Kidney (tissue), 14 donors: Measurements from ENCODE around the gene TNFSF10. TPM values are rescaled to one million over a fixed set of nuclear protein-coding genes. Genes with fewer than 3 reads are reported as not detected.
A peak's percentile ranks its signal among the peaks of the same experiment; 100 is the strongest.
"Not testable (repeated sequence)": the region's sequence is repeated elsewhere in the genome, so short reads cannot be mapped to it uniquely, and the experiment has no call there.

Experiments
- DNase-seq, 5 donors: peaks; one replicate each; pipeline ENCODE4 v3.0.0-alpha.2; 2013 to 2020
- FAIRE-seq: peaks from 2 replicates; lab custom pipeline; 2012; peaks lifted over from hg19 to GRCh38; lab: Jason Lieb, UNC
- H3K27ac ChIP-seq, 2 donors: one replicate each; pipeline ENCODE4 v1.7.0; 2013; ENCODE audit warnings: low read depth in 2 of 2, low read length in 2 of 2, inconsistent platforms in 1 of 2
- H3K27me3 ChIP-seq: one replicate; pipeline ENCODE4 v1.7.1; 2013; ENCODE audit warnings: low read length, inconsistent platforms; ENCODE audit not compliant: control insufficient read depth, insufficient read depth
- H3K36me3 ChIP-seq, 3 donors: one replicate each; pipeline versions ENCODE4 v1.7.0 to v1.7.1; 2013; ENCODE audit warnings: low read length in 3 of 3, control low read depth in 1 of 3, inconsistent platforms in 1 of 3; ENCODE audit not compliant: insufficient read depth in 3 of 3, control insufficient read depth in 2 of 3
- H3K4me1 ChIP-seq, 3 donors: one replicate each; pipeline versions ENCODE4 v1.7.0 to v1.7.1; 2013; ENCODE audit warnings: low read length in 3 of 3, inconsistent platforms in 1 of 3, low read depth in 1 of 3; ENCODE audit not compliant: control insufficient read depth in 2 of 3, insufficient read depth in 2 of 3
- H3K4me3 ChIP-seq, 3 donors: one replicate each; pipeline versions ENCODE4 v1.7.0 to v1.8.1; 2013; ENCODE audit warnings: low read length in 3 of 3, control low read depth in 1 of 3, inconsistent platforms in 1 of 3
- H3K9ac ChIP-seq, 3 donors: one replicate each; pipeline versions ENCODE4 v1.7.0 to v1.7.1; 2013; ENCODE audit warnings: low read length in 3 of 3, control low read depth in 1 of 3, inconsistent platforms in 1 of 3
- H3K9me3 ChIP-seq, 3 donors: one replicate each; pipeline versions ENCODE4 v1.7.0 to v1.7.1; 2013; ENCODE audit warnings: low read length in 3 of 3, control low read depth in 1 of 3, inconsistent platforms in 1 of 3; ENCODE audit not compliant: control insufficient read depth in 2 of 3, insufficient read depth in 1 of 3
- intact Hi-C: fragments of 100-400 bp; cut with DNase I; formaldehyde crosslinking; loops from one replicate; pipeline ENCODE4 v1.11.1; 2022
- polyA plus RNA-seq: library from polyadenylated mRNA; stranded (reverse); fragments of 350-450 nt; fragmentation: Illumina TruSeq; extraction: RNeasy Lipid Tissue Mini Kit (QIAGEN cat#74804); gene quantifications from one replicate; pipeline ENCODE4 v1.2.3, GENCODE V29; 2014; ENCODE audit warnings: low read depth, low replicate concordance; ENCODE audit not compliant: insufficient read depth
- total RNA-seq: library from RNA; stranded (reverse); fragmentation: NEBNext Ultra II Directional; extraction: Animal tissue kit (Norgen Biotek cat#: 25700); gene quantifications from one replicate; pipeline ENCODE4 v1.2.1, GENCODE V29; 2021
- TF ChIP-seq, protein P1 (sequence below): IDR thresholded peaks from 3 replicates; pipeline ENCODE4 v1.5.1; 2012; ENCODE audit warnings: mild to moderate bottlenecking, moderate library complexity, borderline replicate concordance; ENCODE audit not compliant: insufficient read depth; ENCODE audit errors: extremely low read depth
- donor health status: control.
- donor health status: control.
- donor health status: control.
- donor health status: control.
- donor health status: control.
- donor health status: DM: yes; HTN: yes; CAD: no.
- donor health status: Normal renal cell carcinoma (clear cell type).

The TNFSF10 gene
- total and polyA plus RNA-seq, 2 donors from 2014 or later: 75.4 to 277 TPM

- Histone ChIP-seq H3K36me3 (peaks cover 0 to 4% (median 0%) of the 10 kb centered on the region in 3 donors), H3K27ac (no peak overlapping the region), H3K4me1 (peaks cover 0 to 7% (median 0%) of the 10 kb centered on the region in 3 donors), H3K27me3 (no peaks in the 10 kb centered on the region), H3K9ac (no peak overlapping the region), H3K9me3 (no peaks in the 10 kb centered on the region), H3K4me3 (no peak overlapping the region)
- TF ChIP-seq, protein P1, sequence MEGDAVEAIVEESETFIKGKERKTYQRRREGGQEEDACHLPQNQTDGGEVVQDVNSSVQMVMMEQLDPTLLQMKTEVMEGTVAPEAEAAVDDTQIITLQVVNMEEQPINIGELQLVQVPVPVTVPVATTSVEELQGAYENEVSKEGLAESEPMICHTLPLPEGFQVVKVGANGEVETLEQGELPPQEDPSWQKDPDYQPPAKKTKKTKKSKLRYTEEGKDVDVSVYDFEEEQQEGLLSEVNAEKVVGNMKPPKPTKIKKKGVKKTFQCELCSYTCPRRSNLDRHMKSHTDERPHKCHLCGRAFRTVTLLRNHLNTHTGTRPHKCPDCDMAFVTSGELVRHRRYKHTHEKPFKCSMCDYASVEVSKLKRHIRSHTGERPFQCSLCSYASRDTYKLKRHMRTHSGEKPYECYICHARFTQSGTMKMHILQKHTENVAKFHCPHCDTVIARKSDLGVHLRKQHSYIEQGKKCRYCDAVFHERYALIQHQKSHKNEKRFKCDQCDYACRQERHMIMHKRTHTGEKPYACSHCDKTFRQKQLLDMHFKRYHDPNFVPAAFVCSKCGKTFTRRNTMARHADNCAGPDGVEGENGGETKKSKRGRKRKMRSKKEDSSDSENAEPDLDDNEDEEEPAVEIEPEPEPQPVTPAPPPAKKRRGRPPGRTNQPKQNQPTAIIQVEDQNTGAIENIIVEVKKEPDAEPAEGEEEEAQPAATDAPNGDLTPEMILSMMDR: no peak
- intact Hi-C loops: no loop called here
- DNase-seq (no peak), FAIRE-seq (no peak)
These were observed 1.9 kb upstream of the TNFSF10 start for GRCh38 chr3:172525116-172525613.

DNA sequence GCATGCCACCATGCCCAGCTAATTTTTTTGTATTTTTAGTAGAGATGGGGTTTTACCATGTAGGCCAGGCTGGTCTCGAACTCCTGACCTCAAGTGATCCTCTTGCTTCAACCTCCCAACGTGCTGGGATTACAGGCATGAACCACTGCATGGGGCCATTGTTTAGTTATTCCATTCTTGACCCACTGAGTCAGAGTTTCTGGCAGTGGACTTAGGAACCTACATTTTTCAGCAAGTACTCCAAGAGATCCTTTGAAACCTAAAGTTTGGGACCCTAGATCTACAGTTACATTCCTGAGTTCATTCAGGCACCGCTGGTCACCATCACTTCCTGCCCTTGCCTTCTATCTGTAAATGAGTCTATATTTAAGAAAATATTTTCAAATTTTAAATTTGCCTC, 1.4 kb upstream of the TNFSF10 start:
- FAIRE-seq: no peak

DNA sequence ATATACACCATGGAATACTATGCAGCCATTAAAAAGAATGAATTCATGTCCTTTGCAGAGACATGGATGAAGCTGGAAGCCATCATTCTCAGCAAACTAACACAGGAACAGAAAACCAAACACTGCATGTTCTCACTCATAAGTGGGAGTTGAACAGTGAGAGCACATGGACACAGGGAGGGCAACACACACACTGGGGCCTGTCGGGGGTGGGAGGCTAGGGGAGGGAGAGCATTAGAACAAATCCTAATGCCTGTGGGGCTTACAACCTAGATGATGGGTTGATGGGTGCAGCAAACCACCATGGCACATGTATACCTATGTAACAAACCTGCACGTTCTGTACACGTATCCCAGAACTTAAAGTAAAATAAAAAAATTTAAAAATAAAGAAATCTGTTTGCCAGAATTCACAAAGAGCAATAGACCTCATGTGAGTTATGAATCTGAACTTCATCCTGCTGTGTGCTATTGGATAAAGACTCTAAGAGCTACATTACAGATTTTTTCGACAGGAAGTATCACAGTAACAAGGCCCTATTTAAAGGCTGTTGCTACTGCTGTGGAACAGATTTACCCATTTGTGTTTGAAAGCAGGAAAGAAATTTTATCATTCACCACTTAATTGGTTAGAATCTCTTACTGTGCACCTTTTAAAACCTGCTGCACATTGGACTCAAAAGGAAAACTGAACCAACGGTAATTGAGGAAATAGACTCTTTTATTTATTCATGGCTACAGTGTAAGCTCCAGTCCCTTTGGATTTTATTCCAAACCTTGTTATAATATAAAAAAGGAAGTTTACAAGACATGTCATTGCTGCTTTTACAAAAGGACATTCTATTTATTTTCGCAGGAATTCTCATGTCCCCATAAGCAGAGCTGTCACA, 1.1 kb downstream of the TNFSF10 start:
- H3K27ac ChIP-seq: peak overlapping the region; percentile 81 to 90
- H3K9me3 ChIP-seq, H3K27me3 ChIP-seq, DNase-seq, intact Hi-C loops, H3K36me3 ChIP-seq, FAIRE-seq: not testable (repeated sequence)
- peak overlapping the region; percentile 71 to 92 (median 79) for H3K9ac ChIP-seq
- peak overlapping the region; percentile 73 to 98 (median 82) for H3K4me3 ChIP-seq
- peaks cover 0 to 18% (median 3%) of the 10 kb centered on the region in 3 donors for H3K4me1 ChIP-seq

More for the DNA sequence above, 1.4 kb upstream of the TNFSF10 start:
- TF ChIP-seq, protein P1: no peak
- peaks cover 0 to 7% (median 2%) of the 10 kb centered on the region in 3 donors for H3K4me1 ChIP-seq
- H3K36me3 ChIP-seq: peaks cover 0 to 4% (median 0%) of the 10 kb centered on the region in 3 donors
- H3K9ac ChIP-seq: no peak overlapping the region
- no peaks in the 10 kb centered on the region for H3K27me3 ChIP-seq
- H3K4me3 ChIP-seq: no peak overlapping the region
- H3K27ac ChIP-seq: no peak overlapping the region
- DNase-seq: no peak
- H3K9me3 ChIP-seq: no peaks in the 10 kb centered on the region
- intact Hi-C loops: no loop called here

DNA sequence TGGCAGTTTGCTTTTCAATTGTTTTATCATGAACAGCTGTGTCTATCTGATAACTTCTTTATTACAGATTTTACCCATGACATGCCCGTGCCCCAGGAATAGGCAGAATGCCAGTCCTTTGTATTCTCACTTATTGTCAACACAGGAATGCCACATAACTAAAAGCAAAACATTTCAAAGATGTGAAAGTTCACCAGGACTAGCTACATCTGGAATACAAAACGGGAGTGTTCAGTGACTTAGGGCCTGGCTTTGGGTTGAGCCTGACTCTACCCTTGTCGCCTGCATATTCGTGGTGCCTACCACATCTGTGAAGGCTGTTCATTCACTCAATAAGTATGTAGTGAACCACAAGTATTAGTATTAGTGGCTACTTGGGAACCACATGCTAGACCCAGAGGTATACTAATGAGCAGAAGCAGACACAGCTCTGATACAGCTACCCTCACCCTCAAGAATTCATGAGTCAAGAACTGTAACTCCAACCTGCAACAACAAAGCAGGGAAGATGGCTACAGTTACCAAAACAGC, 2.9 kb downstream of the TNFSF10 start:
- FAIRE-seq (no peak), DNase-seq (no peak)
- peaks cover 0 to 11% (median 0%) of the 10 kb centered on the region in 3 donors for H3K36me3 ChIP-seq
- intact Hi-C loops: no loop called here
- peaks cover 0 to 29% (median 10%) of the 10 kb centered on the region in 3 donors for H3K4me1 ChIP-seq
- H3K27ac ChIP-seq: peak overlapping the region; percentile 82 to 85
- TF ChIP-seq, protein P1: no peak
- H3K4me3 ChIP-seq: peak overlapping the region; percentile 17 to 98 (median 82)
- H3K27me3 ChIP-seq: no peaks in the 10 kb centered on the region
- H3K9ac ChIP-seq: peak overlapping the region in 2 of 3 donors; percentile 63 to 77
- no peaks in the 10 kb centered on the region for H3K9me3 ChIP-seq
